Muscle of arm (tissue), 12 donors: Measurements from ENCODE around the gene KPNA4. TPM values are rescaled to one million over a fixed set of nuclear protein-coding genes. Genes with fewer than 3 reads are reported as not detected.
A peak's percentile ranks its signal among the peaks of the same experiment; 100 is the strongest.
"Not testable (repeated sequence)": the region's sequence is repeated elsewhere in the genome, so short reads cannot be mapped to it uniquely, and the experiment has no call there.

Experiments used
- DNase-seq: peaks from one replicate; pipeline ENCODE4 v3.0.0-alpha.2; 2013
- polyA plus RNA-seq, 12 donors: library from polyadenylated mRNA; unstranded; fragments of 120-200 nt; gene quantifications; one replicate each; pipeline ENCODE4 v1.2.1, GENCODE V29; 2013; ENCODE audit not compliant: insufficient read length in 12 of 12

Gene KPNA4
- polyA plus RNA-seq, 12 donors, result 27.3 to 84.4 (median 76.1) TPM; not detected in 1

DNA sequence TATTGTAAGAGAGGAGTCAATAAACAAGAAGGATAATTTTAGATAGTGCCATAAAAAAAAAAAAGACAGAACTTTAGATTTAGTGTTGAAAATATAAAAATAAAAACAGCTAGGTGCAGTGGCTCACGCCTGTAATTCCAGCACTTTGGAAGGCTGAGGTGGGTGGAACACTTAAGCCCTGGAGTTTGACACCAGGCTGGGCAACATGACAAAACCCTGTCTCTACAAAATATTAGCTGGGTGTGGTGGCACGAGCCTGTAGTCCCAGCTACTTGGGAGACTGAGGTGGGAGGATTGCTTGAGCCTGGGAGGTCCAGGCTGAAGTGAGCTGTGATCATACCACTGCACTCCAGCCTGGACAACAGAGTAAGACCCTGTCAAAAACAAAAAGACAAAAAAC, 49.0 kb downstream of the KPNA4 start:
- DNase-seq, result not testable (repeated sequence)

DNA sequence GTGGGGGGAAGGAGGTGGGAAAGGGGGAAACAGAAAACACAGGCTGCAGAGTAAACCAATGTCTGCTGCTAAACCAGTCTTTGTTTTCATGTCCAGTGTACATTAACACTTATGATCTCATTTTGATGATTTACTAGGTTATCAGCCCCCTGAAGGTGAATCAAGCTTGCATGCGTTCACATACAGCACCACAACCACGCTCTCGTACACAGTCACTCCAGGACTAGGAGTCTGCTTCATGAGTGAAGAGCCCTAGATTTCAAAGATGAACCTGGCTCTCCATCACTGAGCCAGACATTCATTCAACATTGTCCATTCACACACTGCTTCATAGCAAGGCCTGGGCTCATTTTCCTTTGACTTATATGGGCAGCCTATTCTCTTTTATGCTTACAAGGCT, 64.0 kb downstream of the KPNA4 start:
- no peak for DNase-seq

DNA sequence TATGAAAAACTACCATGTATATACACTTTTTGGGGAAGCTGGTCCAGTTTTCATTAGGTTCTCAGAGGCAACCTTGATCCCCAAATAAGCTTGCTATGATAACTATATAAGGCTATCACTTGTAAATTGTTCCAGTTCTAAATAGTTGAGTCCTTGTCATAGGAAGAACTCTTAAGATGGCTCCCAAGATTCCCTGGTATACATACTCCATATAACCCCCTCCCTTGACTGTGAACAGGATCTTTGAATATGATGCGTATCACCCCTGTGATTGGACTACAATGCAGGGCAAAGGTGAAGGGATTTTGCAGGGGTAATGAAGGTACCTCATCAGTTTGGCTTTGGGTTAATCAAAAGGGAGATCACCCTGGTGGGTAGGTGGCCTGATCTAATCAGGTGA, 67.2 kb downstream of the KPNA4 start:
- DNase-seq, result no peak

DNA sequence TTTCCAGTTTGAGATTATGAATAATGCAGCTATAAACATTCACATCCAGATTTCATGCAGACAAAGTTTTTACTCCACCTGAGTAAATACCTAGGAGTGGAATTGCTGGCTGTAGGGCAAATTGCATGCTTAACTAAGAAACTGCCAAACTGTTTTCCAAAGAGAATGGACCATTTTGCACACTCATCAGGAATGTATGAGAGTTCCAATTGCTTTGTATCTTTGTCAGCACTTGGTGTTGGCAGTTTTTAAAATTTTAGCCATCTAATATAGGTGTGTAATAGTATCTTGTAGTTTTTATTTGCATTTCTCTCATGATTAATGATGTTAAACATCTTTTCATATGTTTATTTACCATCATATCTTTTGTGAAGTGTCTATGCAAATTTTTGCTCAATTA, 75.2 kb downstream of the KPNA4 start:
- no peak for DNase-seq

DNA sequence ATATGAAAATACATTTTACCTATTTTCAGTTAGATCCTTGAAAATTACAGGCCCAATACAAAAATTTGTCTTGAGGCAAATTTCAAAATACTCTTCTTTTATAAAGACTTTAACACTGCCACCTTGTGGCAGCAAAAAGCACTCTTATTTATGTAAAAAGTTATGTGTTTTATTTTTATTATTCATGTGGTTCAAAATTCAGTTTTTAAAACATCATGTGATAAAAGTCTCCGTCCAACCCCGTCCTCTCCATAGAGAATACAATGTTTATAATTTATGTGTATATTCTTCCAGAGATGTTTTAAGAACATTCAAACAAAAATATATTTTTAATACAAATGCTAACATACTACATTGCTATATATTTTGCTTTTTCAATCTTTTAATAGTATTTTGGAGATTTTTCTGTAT, 78.9 kb downstream of the KPNA4 start:
- peak; percentile 27 for DNase-seq

DNA sequence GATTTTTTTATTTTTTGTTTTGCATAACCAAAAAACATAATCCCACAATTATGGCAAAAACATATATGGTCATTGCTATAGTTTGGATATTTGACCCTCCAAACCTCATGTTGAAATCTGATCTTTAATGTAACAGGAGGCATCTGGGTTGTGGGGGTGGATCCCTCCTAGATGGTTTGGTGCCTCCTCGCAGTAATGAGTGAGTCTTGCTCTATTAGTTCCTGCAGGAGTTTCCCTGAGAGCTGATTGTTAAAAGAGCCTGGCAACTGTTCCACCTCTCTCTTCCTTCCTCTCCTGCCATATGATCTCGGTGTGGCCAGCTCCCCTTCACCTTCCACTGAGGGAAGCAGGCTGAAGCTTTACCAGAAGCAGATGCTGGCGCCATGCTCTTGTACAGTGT, 82.6 kb downstream of the KPNA4 start:
- DNase-seq, result no peak

DNA sequence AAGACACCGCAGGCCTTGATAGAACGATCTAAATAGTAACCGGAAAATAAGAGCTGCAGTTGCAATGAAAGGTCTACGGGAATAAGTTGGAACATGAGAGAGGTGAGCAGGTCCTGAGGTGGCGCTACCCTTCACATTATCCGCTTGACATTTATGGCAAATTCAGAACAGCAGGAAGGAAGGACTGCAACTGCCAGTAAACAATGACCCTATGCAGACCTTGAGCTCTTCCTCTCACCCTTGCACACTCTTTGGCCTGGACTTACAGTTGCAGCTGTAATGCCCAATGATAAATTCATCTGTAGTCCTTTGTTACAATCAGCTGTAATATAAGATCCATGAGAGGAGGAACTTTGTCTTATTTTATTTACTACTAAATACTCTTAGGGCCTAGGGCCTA, 83.5 kb downstream of the KPNA4 start:
- no peak for DNase-seq

DNA sequence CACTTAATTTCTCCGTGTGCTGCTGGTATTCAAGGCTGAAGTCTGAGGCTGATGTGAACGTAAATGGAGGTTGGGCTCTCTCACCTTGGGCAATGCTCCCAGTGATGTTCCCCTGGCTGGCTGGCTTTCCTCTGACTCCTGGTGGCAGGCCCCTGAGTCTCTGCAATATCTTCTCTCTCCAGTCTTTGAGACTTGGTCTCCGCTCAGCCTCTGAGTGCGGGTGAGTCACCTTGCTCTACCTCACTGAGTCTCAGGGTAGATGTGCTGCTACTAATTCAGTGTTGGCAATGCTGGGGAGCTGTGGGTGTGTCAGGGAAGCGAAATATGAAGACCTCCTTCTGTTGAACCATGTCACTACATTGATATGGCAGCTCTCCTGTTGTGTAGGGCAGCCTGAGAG, 84.4 kb downstream of the KPNA4 start:
- no peak for DNase-seq

DNA sequence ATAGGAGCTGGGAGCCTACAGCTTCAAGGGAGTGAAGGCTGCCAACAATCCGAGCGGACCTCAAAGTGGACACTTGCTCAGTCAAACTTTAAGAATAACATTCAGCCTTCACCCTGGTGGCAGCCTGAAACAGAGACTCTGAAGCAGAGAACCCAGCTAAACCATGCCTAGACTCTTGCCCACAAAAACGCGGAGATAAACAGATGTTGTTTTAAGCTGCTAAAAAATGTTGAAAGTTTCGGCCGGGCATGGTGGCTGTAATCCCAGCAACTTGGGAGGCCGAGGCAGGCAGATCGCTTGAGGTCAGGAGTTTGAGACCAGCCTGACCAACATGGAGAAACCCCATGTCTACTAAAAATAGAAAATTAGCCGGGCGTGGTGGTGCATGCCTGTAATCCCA, 86.0 kb downstream of the KPNA4 start:
- DNase-seq, result no peak

DNA sequence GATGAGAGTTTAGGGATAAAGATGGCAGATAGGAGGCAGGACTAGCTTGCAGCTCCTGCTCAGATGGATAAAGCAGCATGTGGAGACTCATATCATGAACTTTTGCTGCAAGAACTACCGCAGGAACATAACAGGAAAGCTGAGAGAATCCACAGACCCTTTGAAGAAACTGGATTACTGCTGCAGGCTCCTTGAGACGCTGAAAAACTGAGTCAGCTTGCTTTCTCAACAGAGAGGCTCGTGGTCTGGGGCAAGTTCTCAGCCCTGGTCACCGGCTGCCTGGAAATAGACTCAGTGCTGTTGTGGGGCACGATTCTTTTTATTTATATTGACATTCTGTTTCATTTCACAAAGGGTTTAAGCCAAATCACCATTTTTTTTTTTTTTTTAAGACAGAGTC, 87.0 kb downstream of the KPNA4 start:
- no peak for DNase-seq

DNA sequence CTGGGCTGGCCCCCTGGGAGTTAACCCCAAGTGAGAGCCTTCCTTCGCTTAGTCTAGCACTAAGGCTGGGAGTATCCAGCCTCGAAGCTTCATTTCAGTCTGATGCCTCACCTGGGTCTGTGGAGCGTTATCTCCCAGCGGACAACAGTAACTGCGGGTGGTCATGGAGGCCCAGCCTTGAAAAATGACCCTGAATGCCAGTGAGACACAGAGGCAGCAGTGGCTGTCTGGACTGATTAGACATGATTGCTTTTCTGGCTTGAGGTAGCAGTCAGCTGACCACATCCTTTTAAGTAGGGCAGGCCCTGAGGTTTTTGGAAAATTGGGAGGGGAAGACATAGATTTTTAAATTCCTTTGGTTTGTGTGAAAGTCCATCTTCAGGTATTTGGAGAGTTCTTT, 87.6 kb downstream of the KPNA4 start:
- no peak for DNase-seq

DNA sequence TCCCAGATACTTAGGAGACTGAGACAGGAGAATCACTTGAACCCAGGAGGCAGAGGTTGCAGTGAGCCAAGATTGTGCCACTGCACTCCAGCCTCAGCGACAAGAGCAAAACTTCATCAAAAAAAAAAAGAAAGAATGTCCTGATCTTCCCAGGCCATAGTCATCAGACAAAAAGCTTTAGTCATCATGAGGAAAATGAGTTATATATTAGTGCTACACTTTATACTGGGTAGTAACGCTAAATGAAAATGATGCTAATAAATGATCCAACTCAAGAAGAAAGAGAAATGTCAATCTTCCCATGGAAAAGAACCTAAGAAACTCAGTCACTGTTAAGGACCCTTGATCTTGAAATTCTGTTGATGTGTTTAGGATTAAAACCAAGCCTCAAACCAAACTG, 89.5 kb downstream of the KPNA4 start:
- no peak for DNase-seq

DNA sequence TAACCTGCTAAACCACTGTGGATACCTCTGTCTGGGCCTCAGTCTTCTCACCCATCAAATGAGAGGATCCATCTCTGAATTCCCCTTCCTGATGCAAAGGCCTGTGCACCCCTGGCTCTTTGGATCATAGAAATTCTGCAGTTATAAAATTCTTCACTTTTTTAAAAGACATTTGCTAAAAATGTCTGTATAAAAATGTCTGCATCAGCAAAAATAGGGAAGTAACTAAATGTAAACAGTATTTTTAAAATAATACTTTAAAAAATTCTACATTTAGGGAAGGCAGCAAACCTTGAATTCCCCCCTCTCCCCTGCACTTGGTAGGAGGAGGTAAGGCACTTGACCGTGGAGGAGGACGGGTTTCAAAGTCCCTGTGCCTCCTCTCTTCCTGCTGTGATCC, 90.2 kb downstream of the KPNA4 start:
- DNase-seq, result no peak

DNA sequence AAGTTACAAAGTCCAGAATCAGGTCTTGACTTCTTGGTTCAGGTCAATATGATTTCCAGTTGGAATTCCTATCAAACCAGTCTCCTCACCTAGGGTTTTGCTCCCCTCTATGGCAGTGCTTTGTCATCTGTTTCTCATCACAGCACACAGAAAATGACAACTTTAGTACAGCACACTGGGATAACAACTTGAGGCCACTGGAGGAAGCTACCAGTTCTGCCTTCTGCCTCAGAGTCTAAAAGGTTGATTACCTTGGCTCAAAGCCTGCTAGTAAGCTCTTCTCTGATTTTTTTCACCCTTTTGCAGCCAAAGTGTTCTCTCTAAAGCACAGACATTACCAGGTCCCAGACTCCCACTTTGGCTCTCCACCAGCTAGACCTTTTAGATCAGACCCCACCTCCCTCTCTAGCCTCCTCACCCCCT, 90.9 kb downstream of the KPNA4 start:
- no peak for DNase-seq

DNA sequence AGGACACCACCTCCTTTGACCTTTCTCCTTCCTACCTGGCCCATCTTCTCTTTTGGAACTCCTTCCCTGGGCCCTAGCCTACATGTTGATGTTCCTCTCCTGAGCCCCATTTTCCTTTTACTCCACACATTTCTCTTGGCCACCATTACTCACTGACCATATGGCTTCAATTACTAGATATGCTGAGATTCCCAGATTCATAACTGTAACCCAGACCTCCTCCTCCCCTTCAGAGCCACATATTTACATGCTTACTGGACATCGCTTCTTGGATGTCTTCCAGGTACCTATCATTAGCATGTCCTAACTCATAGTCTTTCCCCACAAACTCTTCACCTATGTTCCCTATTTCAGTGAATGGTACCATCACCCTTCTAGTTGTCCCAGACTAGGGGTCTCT, 91.4 kb downstream of the KPNA4 start:
- peak; percentile 24 for DNase-seq

DNA sequence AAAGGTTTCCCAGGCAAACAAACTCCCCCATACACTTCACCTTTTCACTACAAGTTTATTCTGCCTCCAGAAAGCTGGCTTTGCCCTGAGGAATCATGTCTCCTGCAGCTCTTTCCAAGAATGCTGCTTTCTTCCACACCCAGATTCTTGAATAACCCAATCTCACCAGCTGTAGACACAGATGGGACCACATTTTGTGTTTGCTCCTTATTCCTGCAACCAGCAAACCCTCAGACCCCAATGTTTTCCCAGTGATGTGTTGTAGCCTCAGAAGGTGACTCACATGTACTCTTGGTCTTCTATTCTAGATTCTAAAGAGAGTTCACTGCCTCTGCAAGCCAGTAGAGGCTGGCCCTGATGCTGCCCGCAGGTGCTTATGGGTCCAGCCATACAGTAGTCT, 92.2 kb downstream of the KPNA4 start:
- no peak for DNase-seq

DNA sequence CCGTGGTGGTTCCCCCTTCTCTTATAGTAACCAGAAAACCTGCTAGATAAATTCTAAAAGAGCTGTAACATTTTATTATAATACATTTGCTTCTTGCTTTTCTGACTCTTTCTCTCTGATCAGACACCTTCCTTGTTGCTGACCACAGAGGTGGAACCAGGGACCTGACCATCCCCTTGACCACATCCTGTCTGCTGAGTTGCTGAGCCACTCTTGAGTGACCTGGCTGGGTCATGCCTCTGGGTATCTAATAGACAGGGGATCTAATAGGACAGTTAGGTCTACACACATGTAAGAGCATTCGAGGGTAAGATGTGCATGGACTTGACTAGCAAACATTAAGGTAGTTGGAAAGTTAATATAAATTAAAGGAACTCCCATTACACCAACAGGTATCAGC, 93.0 kb downstream of the KPNA4 start:
- DNase-seq, result no peak

DNA sequence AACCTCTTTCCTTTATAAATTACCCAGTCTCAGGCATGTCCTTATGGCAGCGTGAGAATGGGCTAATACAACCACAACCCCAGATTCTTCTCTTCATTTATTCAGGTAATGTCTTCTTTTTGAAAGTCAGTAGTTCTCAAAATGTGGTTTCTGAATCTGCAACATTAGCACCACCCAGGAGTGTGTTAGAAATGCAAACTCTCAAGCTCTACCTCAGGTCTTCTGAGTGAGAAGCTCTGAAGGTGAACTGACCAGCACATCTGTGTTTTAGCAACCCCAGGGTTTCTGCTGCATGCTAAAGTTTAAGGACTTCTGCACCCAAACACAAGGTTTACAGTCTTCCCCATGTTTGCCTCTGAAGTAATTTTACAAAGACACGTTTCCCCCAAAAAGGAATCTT, 93.5 kb downstream of the KPNA4 start:
- DNase-seq, result no peak

DNA sequence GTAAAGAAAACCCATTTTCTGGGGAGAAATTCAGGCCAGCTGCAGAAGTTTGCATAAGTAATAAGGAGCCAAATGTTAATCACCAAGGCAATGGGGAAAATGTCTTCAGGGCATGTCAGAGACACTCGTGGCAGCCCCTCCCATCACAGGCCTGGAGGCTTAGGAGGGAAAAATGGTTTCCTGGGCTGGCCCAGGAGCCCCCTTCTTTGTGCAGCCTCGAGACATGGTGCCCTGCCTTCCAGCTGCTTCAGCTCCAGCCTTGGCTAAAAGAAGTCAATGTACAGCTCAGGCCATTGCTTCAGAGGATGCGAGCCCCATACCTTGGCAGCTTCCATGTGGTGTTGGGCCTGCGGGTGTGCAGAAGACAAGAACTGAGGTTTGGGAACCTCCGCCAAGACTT, 95.2 kb downstream of the KPNA4 start:
- no peak for DNase-seq

DNA sequence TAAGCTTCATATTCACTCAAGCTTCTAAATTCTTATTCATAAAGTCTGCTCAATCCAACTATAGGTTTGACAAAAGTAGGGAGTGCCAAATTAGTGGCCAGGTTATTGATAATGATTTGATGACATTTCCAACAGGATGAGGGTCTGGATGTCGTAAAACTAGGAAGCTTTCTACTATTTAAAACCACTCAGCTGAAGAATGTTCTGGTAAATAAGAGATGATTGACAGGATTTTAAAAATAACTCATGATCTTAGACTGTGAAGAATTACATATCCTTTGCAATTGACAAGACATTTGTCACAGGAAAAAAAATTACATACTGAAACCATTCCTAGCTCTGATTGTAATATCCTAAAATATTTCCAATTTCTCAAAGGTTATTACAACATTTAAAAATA, 100.4 kb downstream of the KPNA4 start:
- no peak for DNase-seq

DNA sequence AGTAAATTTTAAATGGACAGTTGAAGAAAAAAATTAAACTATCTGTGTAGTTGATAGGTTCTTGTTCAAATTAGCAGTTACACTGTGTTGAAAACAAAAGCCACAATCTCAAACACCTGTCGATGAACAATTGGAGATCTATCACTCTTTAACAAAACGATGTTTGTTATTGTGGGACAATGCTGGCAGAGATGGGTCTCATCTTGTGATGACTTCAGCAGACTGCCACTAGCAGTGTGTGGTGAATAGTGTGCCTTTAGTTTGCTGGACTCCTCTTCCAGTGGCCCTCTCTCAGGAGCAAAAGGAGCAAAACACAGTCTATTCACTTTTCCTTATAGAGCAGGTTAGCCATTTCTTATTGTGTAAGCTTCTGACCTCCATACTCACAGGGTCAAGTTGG, 101.0 kb downstream of the KPNA4 start:
- DNase-seq, result no peak

DNA sequence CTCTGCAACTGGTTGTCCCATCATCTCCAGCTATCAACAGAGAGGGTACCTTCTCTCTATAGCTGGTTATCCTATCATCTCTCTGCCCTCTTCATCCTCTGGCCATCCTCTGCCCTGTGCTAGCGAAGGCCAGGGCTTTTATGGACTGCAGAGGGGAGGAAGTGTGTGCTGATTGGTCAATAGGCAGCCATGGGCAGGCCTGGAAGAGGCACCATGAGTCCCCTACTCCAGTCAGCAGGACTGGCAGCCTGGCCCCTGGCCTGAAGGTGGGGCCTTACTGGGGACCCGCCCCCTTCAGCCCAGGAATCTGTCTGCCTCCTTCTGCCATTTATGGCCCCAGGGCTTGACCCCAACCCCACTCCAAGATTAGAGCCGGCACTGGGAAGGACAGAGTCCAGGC, 105.3 kb downstream of the KPNA4 start:
- DNase-seq, result no peak

DNA sequence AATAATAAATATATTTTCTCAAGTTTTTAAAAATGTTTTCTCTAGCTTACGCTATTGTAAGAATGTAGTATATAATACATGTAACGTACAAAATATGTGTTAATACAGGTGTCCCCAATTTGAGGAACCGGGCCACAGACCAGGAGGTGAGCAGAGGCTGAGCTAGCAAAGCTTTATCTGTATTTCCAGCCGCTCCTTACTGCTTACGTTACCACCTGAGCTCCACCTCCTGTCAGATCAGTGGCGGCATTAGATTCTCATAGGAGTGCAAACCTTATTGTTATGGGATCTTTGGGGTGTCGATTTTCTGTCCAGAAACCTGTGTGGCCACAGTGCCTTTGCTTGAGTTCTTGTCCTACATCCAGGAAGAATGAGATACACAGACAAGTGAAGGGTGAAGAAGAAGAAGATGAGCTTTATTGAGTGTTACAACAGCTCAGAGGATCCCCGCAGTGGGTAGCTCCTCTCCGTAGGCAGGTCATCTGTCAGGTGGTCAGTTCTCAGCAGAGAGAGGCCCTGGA, 105.9 kb downstream of the KPNA4 start:
- DNase-seq, result no peak

DNA sequence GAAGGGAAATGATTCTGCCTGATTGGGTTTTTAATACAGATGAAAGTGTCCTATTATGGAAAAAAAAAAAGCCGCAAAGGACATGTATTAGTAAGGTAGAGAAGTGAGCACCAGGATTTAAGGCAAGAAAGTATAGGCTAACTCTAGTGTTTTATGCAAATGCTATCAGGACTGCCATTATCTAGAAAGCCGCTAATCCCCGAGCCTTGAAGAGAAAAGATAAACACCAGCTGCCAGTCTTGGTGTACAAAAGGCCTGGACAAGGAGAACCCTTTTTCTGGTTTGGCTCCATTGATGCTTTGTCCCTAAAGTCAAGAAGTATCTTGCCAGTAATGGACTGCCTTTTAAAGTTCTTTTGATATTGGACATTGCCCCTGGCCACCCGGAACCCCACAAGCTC, 107.2 kb downstream of the KPNA4 start:
- no peak for DNase-seq

DNA sequence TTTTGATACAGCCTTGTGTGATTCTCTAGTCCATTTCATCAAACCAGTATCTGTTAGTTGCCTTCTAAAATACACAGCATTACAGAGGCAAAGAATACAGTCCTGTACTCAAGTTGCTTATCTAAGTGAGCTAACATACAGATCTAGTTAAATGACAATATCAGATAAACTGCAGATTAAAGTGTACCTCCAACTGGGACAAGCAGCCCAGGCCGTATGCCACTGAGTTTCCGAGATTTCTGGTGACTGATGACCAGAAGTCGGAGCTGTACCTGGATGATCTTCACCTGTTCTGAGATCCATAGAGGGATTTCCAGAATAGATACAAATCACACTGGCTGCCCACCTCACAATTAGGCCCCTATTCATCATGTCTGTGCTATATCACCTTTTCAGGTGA, 109.5 kb downstream of the KPNA4 start:
- no peak for DNase-seq
